SJCRH30 (cell line): Measurements from ENCODE around the gene HSD11B1. TPM values are rescaled to one million over a fixed set of nuclear protein-coding genes. Genes with fewer than 3 reads are reported as not detected.

Experiments used
- DNase-seq, 2 experiments: peaks; one replicate each; pipeline ENCODE4 v3.0.0-alpha.2; 2015 to 2020
- H3K27ac ChIP-seq: fragments of 250-450 bp; sonication (Bioruptor Pico); 2 replicates; pipeline ENCODE4 v1.5.1; 2020; ENCODE audit warnings: mild to moderate bottlenecking, moderate library complexity
- H3K27me3 ChIP-seq: fragments of 250-450 bp; sonication (Bioruptor Pico); 2 replicates; pipeline ENCODE4 v1.5.1; 2020; ENCODE audit warnings: mild to moderate bottlenecking, moderate library complexity
- H3K36me3 ChIP-seq: fragments of 250-450 bp; sonication (Bioruptor Pico); 2 replicates; pipeline ENCODE4 v1.5.1; 2020; ENCODE audit warnings: mild to moderate bottlenecking, moderate library complexity
- H3K4me1 ChIP-seq: fragments of 250-450 bp; sonication (Bioruptor Pico); 2 replicates; pipeline ENCODE4 v1.5.1; 2020; ENCODE audit warnings: mild to moderate bottlenecking, moderate library complexity
- H3K4me3 ChIP-seq: fragments of 250-450 bp; sonication (Bioruptor Pico); 2 replicates; pipeline ENCODE4 v1.5.1; 2020; ENCODE audit warnings: mild to moderate bottlenecking, moderate library complexity
- H3K9me3 ChIP-seq: fragments of 250-450 bp; sonication (Bioruptor Pico); replicated peaks from 2 replicates; pipeline ENCODE4 v1.5.1; 2020; ENCODE audit warnings: mild to moderate bottlenecking, moderate library complexity
- total RNA-seq: library from RNA; depleted of rRNA; stranded (reverse); fragments of >200 nt; shearing (Covaris generic); gene quantifications from 2 replicates; pipeline ENCODE4 v1.2.3, GENCODE V29; 2014; rRNA removed

Gene HSD11B1
- not detected in 2 replicates for total RNA-seq

- Histone ChIP-seq H3K27me3 (peaks cover 9% of the 10 kb centered on the region), H3K9me3 (no peaks in the 10 kb centered on the region), H3K4me1 (no peaks in the 10 kb centered on the region), H3K36me3 (no peaks in the 10 kb centered on the region), H3K4me3 (no peak within 1 kb of the TSS), H3K27ac (no peak within 1 kb of the TSS)
- DNase-seq, result no peak
Measured at GRCh38 chr1:209704584-209704983, at the start of gene HSD11B1. HSD11B1 (plus strand) TSS chr1:209704846; CDS start chr1:209704943, 97 bp downstream.

GRCh38 chr1:209655411-209656231 lies 49.0 kb upstream of the HSD11B1 start:
- Histone ChIP-seq H3K4me3 (no peak overlapping the region), H3K36me3 (no peaks in the 10 kb centered on the region), H3K27ac (no peak overlapping the region), H3K9me3 (no peaks in the 10 kb centered on the region), H3K27me3 (no peaks in the 10 kb centered on the region), H3K4me1 (peaks cover 43% of the 10 kb centered on the region)
- no peak for DNase-seq

GRCh38 chr1:209657140-209657879 lies 47.3 kb upstream of the HSD11B1 start:
- Histone ChIP-seq H3K4me3 (no peak overlapping the region), H3K27me3 (no peaks in the 10 kb centered on the region), H3K9me3 (no peaks in the 10 kb centered on the region), H3K27ac (no peak overlapping the region), H3K36me3 (no peaks in the 10 kb centered on the region), H3K4me1 (peaks cover 29% of the 10 kb centered on the region)
- no peak for DNase-seq

- no peak for DNase-seq
- Histone ChIP-seq H3K36me3 (no peaks in the 10 kb centered on the region), H3K27ac (no peak overlapping the region), H3K4me1 (peaks cover 23% of the 10 kb centered on the region), H3K27me3 (no peaks in the 10 kb centered on the region), H3K4me3 (no peak overlapping the region), H3K9me3 (no peaks in the 10 kb centered on the region)
Measured at GRCh38 chr1:209657918-209658317, 46.7 kb upstream of the HSD11B1 start.

- H3K9me3 ChIP-seq, result no peaks in the 10 kb centered on the region
- H3K27ac ChIP-seq, result no peak overlapping the region
- H3K36me3 ChIP-seq, result no peaks in the 10 kb centered on the region
- no peaks in the 10 kb centered on the region for H3K27me3 ChIP-seq
- no peak for DNase-seq
- H3K4me1 ChIP-seq, result peaks cover 3% of the 10 kb centered on the region
- H3K4me3 ChIP-seq, result no peak overlapping the region
Measured at GRCh38 chr1:209659909-209660308, 44.7 kb upstream of the HSD11B1 start.

GRCh38 chr1:209661071-209661470 lies 43.6 kb upstream of the HSD11B1 start:
- no peaks in the 10 kb centered on the region for H3K9me3 ChIP-seq
- H3K36me3 ChIP-seq, result no peaks in the 10 kb centered on the region
- no peaks in the 10 kb centered on the region for H3K27me3 ChIP-seq
- H3K4me1 ChIP-seq, result peaks cover 3% of the 10 kb centered on the region
- H3K4me3 ChIP-seq, result no peak overlapping the region
- H3K27ac ChIP-seq, result no peak overlapping the region
- no peak for DNase-seq

GRCh38 chr1:209662879-209663327 lies 41.7 kb upstream of the HSD11B1 start:
- no peak for DNase-seq
- Histone ChIP-seq H3K27me3 (no peaks in the 10 kb centered on the region), H3K27ac (no peak overlapping the region), H3K36me3 (no peaks in the 10 kb centered on the region), H3K9me3 (no peaks in the 10 kb centered on the region), H3K4me3 (no peak overlapping the region), H3K4me1 (peaks cover 3% of the 10 kb centered on the region)

- no peak for DNase-seq
- H3K9me3 ChIP-seq, result no peaks in the 10 kb centered on the region
Measured at GRCh38 chr1:209667103-209667502, 37.5 kb upstream of the HSD11B1 start.

GRCh38 chr1:209667708-209668107 lies 36.9 kb upstream of the HSD11B1 start:
- Histone ChIP-seq H3K36me3 (no peaks in the 10 kb centered on the region), H3K27me3 (peaks cover 3% of the 10 kb centered on the region), H3K27ac (no peak overlapping the region), H3K9me3 (no peaks in the 10 kb centered on the region), H3K4me1 (no peaks in the 10 kb centered on the region), H3K4me3 (no peak overlapping the region)
- DNase-seq, result no peak

More at GRCh38 chr1:209667103-209667502, 37.5 kb upstream of the HSD11B1 start:
- Histone ChIP-seq H3K27me3 (no peaks in the 10 kb centered on the region), H3K36me3 (no peaks in the 10 kb centered on the region), H3K4me1 (no peaks in the 10 kb centered on the region), H3K27ac (no peak overlapping the region), H3K4me3 (no peak overlapping the region)

- Histone ChIP-seq H3K4me3 (no peak overlapping the region), H3K27me3 (peaks cover 16% of the 10 kb centered on the region), H3K27ac (no peak overlapping the region), H3K9me3 (no peaks in the 10 kb centered on the region), H3K4me1 (no peaks in the 10 kb centered on the region), H3K36me3 (no peaks in the 10 kb centered on the region)
- no peak for DNase-seq
Measured at GRCh38 chr1:209670441-209671082, 34.1 kb upstream of the HSD11B1 start.

GRCh38 chr1:209672705-209673630 lies 31.7 kb upstream of the HSD11B1 start:
- Histone ChIP-seq H3K4me1 (no peaks in the 10 kb centered on the region), H3K4me3 (no peak overlapping the region), H3K27ac (no peak overlapping the region), H3K9me3 (no peaks in the 10 kb centered on the region), H3K36me3 (no peaks in the 10 kb centered on the region), H3K27me3 (peaks cover 16% of the 10 kb centered on the region)
- no peak for DNase-seq

GRCh38 chr1:209673631-209674417 lies 30.8 kb upstream of the HSD11B1 start:
- H3K4me1 ChIP-seq, result no peaks in the 10 kb centered on the region
- no peak overlapping the region for H3K27ac ChIP-seq
- no peaks in the 10 kb centered on the region for H3K36me3 ChIP-seq
- DNase-seq, result no peak
- H3K9me3 ChIP-seq, result no peaks in the 10 kb centered on the region
- H3K27me3 ChIP-seq, result peaks cover 16% of the 10 kb centered on the region
- H3K4me3 ChIP-seq, result no peak overlapping the region

- Histone ChIP-seq H3K27ac (no peak within 1 kb of the TSS), H3K36me3 (no peaks in the 10 kb centered on the region), H3K9me3 (no peaks in the 10 kb centered on the region), H3K4me3 (peak within 1 kb of the TSS; percentile 43), H3K4me1 (no peaks in the 10 kb centered on the region), H3K27me3 (peaks cover 16% of the 10 kb centered on the region)
- DNase-seq, result peak; percentile 40 to 44
Measured at GRCh38 chr1:209674957-209675564, 29.6 kb upstream of the HSD11B1 start, which contains the start of gene G0S2. G0S2 (plus strand) TSS chr1:209675412; CDS start chr1:209675685, 273 bp downstream.
